ENCODE measurements around the gene LRRC26. TPM values are rescaled to one million over a fixed set of nuclear protein-coding genes. Genes with fewer than 3 reads are reported as not detected.

Gene LRRC26
- total RNA-seq, 1 experiment from 2014 or later: 2.1 TPM

DNA sequence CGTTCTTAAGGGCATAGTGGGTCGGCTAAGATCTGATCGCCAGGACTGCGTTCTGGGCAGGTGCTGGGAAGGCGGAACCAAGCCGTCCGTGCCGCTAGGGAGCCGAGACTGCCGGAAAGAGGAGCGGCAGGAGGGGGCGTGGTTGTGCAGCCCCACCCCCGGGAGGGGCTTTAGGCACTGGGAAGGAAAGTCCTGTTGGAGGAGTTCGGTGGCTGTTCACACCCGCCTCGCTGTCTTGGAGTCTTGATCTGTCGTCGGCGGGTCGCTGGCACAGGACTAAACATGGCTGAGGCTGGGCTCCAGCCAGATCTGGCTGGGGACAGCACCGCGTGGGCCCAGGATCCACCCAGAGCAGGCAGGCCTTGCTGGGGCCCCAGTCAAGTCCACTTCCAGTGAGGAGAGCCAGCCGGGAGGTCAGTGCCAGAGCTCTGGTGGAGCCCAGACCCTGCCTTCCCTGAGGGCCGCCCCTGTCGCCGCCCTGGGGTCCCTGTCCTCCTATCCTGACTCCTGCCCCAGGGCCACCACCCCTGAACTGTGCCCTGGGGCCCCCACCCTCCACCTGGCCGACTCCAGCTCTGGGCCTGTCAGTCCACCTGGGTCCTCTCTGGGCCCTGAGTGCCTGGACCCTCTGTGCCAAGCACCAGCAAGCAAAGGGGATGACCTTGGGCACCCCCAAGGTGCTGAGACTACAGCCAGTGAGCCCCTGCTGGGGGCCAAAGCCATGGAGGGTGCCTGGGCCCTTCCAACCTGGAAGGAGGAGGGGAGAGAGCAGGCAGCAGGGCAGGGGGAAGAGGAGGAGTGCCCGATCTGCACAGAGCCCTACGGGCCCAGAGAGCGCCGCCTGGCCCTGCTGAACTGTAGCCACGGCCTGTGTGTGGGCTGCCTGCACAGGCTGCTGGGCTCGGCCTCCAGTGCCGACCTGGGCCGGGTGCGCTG, 47.7 kb upstream of the LRRC26 start:
- 0 out of 2 replicates have a peak, but pooled peaks cover 3% of the 10 kb centered on the region for H3K36me3 Mint-ChIP-seq
- H3K27ac Mint-ChIP-seq: peak overlapping the region; percentile 87
- no peak for TF ChIP-seq FOXP4 (CRISPR knock-in tag; IDR thresholded peaks at IDR 0.05)
- TF ChIP-seq SP1 (CRISPR knock-in tag; conservative IDR thresholded peaks at IDR 0.05): 0 out of 2 replicates have a peak, but pooled peaks have one; percentile 29
- TF ChIP-seq, protein P1, sequence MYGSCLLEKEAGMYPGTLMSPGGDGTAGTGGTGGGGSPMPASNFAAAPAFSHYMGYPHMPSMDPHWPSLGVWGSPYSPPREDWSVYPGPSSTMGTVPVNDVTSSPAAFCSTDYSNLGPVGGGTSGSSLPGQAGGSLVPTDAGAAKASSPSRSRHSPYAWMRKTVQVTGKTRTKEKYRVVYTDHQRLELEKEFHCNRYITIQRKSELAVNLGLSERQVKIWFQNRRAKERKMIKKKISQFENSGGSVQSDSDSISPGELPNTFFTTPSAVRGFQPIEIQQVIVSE (CRISPR knock-in tag; IDR thresholded peaks at IDR 0.05; ENCODE audit: borderline replicate concordance): no peak
- TF ChIP-seq KAT7 (CRISPR knock-in tag; IDR thresholded peaks at IDR 0.05; ENCODE audit: borderline replicate concordance): no peak
- TF ChIP-seq HMGXB4 (CRISPR knock-in tag; IDR thresholded peaks at IDR 0.05): no peak
- no peak for TF ChIP-seq ZNF425 (CRISPR knock-in tag; conservative IDR thresholded peaks at IDR 0.05)
- peak; percentile 43; the same call in 1 of the 2 replicates for TF ChIP-seq PRDM15 (CRISPR knock-in tag; IDR thresholded peaks at IDR 0.05)
- no peak for TF ChIP-seq GABPB1 (CRISPR knock-in tag; IDR thresholded peaks at IDR 0.05)
- TF ChIP-seq JUN (CRISPR knock-in tag; IDR thresholded peaks at IDR 0.05): no peak
- TF ChIP-seq, protein P2, sequence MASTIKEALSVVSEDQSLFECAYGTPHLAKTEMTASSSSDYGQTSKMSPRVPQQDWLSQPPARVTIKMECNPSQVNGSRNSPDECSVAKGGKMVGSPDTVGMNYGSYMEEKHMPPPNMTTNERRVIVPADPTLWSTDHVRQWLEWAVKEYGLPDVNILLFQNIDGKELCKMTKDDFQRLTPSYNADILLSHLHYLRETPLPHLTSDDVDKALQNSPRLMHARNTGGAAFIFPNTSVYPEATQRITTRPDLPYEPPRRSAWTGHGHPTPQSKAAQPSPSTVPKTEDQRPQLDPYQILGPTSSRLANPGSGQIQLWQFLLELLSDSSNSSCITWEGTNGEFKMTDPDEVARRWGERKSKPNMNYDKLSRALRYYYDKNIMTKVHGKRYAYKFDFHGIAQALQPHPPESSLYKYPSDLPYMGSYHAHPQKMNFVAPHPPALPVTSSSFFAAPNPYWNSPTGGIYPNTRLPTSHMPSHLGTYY (CRISPR knock-in tag; IDR thresholded peaks at IDR 0.05): no peak
- H3K4me1 Mint-ChIP-seq: peaks cover 4% of the 10 kb centered on the region; the same call in 1 of the 2 replicates
- peak; percentile 72 for ATAC-seq
- no peak overlapping the region for H3K4me3 Mint-ChIP-seq
- ChIA-PET CTCF (interaction anchor here (0.8 to 1.8 kb wide), 5 partner anchors 19 to 188 kb away, joined by 3 to 8 read pairs (median 3); partner anchors contain the start of gene TUBB4B), POLR2A (no interaction called here)
- H3K9me3 Mint-ChIP-seq: no peaks in the 10 kb centered on the region
- H3K27me3 Mint-ChIP-seq (ENCODE audit: low read depth): no peaks in the 10 kb centered on the region
- peak; percentile 88 for DNase-seq (ENCODE audit: low spot score)
